ENCODE results near the gene TRMT1L.

Gene TRMT1L

GRCh38 chr1:185083818-185084217, 72.9 kb downstream of the TRMT1L start:
- H3K9me3 ChIP-seq (ENCODE audit: control insufficient read depth, low read length) = no peaks in the 10 kb centered on the region
- no peak overlapping the region for H3K27ac ChIP-seq (ENCODE audit: low read depth, low read length, severe bottlenecking)
- H3K36me3 ChIP-seq (ENCODE audit: control insufficient read depth, insufficient read depth, low read length) = peaks cover 20% of the 10 kb centered on the region
- no CpG with 5 or more reads among the region's 2 CpGs for WGBS, 2 experiments (ENCODE audit: insufficient coverage in 2 of 2)
- H3K4me1 ChIP-seq (ENCODE audit: control insufficient read depth, insufficient read depth, low read length, poor library complexity, severe bottlenecking) = no peaks in the 10 kb centered on the region
- H3K4me3 ChIP-seq (ENCODE audit: extremely low read depth, insufficient read depth, low read length, poor library complexity, severe bottlenecking) = no peak overlapping the region

DNA sequence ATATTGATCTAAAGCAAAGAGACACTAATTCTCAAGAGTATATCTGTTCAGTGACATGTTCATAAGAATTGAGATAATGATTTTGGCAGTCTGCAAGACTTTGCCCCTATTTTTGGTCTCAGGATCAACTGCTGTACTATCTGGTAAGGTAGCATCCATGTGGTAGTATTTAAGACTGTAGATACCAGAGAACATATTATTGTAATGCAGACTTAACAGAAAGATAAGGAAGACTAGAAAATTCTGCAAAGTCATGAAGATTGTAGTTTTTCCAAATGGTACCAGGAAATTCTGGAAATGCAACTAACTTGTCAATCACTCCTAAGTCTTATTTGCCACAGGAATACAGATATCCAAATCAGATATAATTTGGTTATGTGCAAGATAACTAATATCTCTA, 76.3 kb downstream of the TRMT1L start:
- H3K4me3 ChIP-seq (ENCODE audit: extremely low read depth, insufficient read depth, low read length, poor library complexity, severe bottlenecking) = no peak overlapping the region
- H3K9me3 ChIP-seq (ENCODE audit: control insufficient read depth, low read length) = no peaks in the 10 kb centered on the region
- no peaks in the 10 kb centered on the region for H3K36me3 ChIP-seq (ENCODE audit: control insufficient read depth, insufficient read depth, low read length)
- H3K27ac ChIP-seq (ENCODE audit: low read depth, low read length, severe bottlenecking) = no peak overlapping the region
- no peaks in the 10 kb centered on the region for H3K4me1 ChIP-seq (ENCODE audit: control insufficient read depth, insufficient read depth, low read length, poor library complexity, severe bottlenecking)

- Histone ChIP-seq H3K27ac (ENCODE audit: low read depth, low read length, severe bottlenecking) (no peak overlapping the region), H3K4me3 (ENCODE audit: extremely low read depth, insufficient read depth, low read length, poor library complexity, severe bottlenecking) (no peak overlapping the region), H3K36me3 (ENCODE audit: control insufficient read depth, insufficient read depth, low read length) (no peaks in the 10 kb centered on the region), H3K9me3 (ENCODE audit: control insufficient read depth, low read length) (no peaks in the 10 kb centered on the region), H3K4me1 (ENCODE audit: control insufficient read depth, insufficient read depth, low read length, poor library complexity, severe bottlenecking) (no peaks in the 10 kb centered on the region)
- WGBS, 2 experiments (ENCODE audit: insufficient coverage in 2 of 2) = 100% methylated on average over 1 of the region's 4 CpGs; no CpG with 5 or more reads in 1 of the 2 experiments
These were observed 79.4 kb downstream of the TRMT1L start for GRCh38 chr1:185077374-185077773.

DNA sequence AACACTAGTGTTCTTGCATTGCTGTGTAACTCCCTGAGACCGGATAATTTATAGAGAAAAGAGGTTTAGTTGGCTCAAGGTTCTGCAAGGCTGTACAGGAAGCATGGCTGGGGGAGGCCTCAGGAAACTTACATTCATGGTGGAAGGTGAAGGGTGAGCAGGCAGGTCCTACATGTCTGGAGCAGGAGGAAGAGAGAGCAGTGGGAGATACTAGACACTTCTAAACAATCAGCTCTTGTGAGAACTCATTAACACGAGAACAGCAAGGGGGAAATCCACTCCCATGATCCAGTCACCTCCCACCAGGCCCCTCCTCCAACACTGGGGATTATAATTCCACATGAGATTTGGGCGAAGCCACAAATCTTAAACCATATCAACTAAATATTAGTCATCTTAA, 81.3 kb downstream of the TRMT1L start:
- Histone ChIP-seq H3K4me3 (ENCODE audit: extremely low read depth, insufficient read depth, low read length, poor library complexity, severe bottlenecking) (no peak overlapping the region), H3K36me3 (ENCODE audit: control insufficient read depth, insufficient read depth, low read length) (peaks cover 15% of the 10 kb centered on the region), H3K27ac (ENCODE audit: low read depth, low read length, severe bottlenecking) (no peak overlapping the region), H3K4me1 (ENCODE audit: control insufficient read depth, insufficient read depth, low read length, poor library complexity, severe bottlenecking) (no peaks in the 10 kb centered on the region), H3K9me3 (ENCODE audit: control insufficient read depth, low read length) (no peaks in the 10 kb centered on the region)
- WGBS, 2 experiments (ENCODE audit: insufficient coverage in 2 of 2) = 56 to 73% methylated on average over 1 to 2 of the region's 3 CpGs

DNA sequence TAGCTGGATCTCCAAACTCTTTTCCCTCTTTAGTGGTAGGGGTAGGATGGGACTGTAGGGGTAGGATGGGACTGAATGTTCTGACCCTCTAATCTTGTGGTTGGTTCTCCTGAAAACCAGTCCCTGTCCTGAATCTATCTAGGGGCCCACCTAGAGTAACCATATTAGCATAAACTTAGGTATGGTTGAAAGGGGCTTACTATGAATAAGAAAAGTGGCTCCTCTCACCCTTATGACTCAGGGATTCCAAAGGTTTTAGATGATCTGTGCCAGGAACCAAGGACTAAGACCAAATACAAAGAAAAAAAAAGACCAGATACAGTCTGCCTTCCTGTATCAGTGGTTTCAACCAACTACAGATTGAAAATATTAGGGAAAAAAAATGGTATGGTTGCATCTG, 82.4 kb downstream of the TRMT1L start:
- no peaks in the 10 kb centered on the region for H3K9me3 ChIP-seq (ENCODE audit: control insufficient read depth, low read length)
- peak overlapping the region; percentile 41 for H3K27ac ChIP-seq (ENCODE audit: low read depth, low read length, severe bottlenecking)
- H3K36me3 ChIP-seq (ENCODE audit: control insufficient read depth, insufficient read depth, low read length) = peaks cover 18% of the 10 kb centered on the region
- no peak overlapping the region for H3K4me3 ChIP-seq (ENCODE audit: extremely low read depth, insufficient read depth, low read length, poor library complexity, severe bottlenecking)
- H3K4me1 ChIP-seq (ENCODE audit: control insufficient read depth, insufficient read depth, low read length, poor library complexity, severe bottlenecking) = no peaks in the 10 kb centered on the region

DNA sequence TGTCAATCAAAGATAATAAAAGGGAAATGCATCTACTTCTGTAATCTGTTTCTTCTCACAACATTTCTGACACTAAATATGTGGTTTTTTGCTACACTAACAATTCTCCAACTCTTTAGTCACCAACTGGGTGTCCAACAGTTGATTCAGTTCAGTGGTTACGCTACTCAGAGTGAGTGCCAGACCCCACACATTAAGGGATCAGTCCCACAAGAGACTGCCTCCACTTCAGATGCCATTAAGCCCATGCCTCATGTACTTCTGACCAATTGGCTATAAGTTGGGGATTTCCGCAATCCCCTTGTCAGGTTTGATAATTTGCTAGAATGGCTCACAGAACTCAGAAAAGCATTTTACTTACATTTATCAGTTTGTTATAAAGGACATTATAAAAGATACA, 83.0 kb downstream of the TRMT1L start:
- H3K36me3 ChIP-seq (ENCODE audit: control insufficient read depth, insufficient read depth, low read length) = peaks cover 24% of the 10 kb centered on the region
- no peak overlapping the region for H3K4me3 ChIP-seq (ENCODE audit: extremely low read depth, insufficient read depth, low read length, poor library complexity, severe bottlenecking)
- 100% methylated on average over 1 of the region's 2 CpGs; no CpG with 5 or more reads in 1 of the 2 experiments for WGBS, 2 experiments (ENCODE audit: insufficient coverage in 2 of 2)
- peak overlapping the region; percentile 41 for H3K27ac ChIP-seq (ENCODE audit: low read depth, low read length, severe bottlenecking)
- no peaks in the 10 kb centered on the region for H3K9me3 ChIP-seq (ENCODE audit: control insufficient read depth, low read length)
- no peaks in the 10 kb centered on the region for H3K4me1 ChIP-seq (ENCODE audit: control insufficient read depth, insufficient read depth, low read length, poor library complexity, severe bottlenecking)

DNA sequence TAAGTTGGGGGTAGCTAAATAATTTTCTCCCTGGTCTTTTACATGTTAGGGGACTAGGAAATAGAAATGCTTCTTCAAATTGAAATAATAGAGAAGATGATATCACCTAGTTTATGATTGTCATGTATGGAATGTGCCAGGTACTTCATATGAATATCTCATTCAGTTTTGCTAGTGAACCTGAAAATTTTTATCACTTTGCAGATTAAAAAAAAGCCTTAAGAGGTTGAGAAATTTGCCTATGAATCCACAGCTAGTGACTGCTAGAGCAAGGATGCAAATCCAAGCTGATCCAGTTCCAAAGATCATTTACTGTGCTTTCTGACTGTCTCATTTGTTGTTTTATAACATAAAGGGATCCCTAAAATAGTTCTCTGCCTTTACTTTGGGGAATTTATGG, 86.7 kb downstream of the TRMT1L start:
- Histone ChIP-seq H3K36me3 (ENCODE audit: control insufficient read depth, insufficient read depth, low read length) (peaks cover 41% of the 10 kb centered on the region), H3K4me1 (ENCODE audit: control insufficient read depth, insufficient read depth, low read length, poor library complexity, severe bottlenecking) (no peaks in the 10 kb centered on the region), H3K27ac (ENCODE audit: low read depth, low read length, severe bottlenecking) (no peak overlapping the region), H3K4me3 (ENCODE audit: extremely low read depth, insufficient read depth, low read length, poor library complexity, severe bottlenecking) (no peak overlapping the region), H3K9me3 (ENCODE audit: control insufficient read depth, low read length) (no peaks in the 10 kb centered on the region)

GRCh38 chr1:185069202-185069772, 87.5 kb downstream of the TRMT1L start:
- 100% methylated on average over 2 of the region's 4 CpGs; no CpG with 5 or more reads in 1 of the 2 experiments for whole genome bisulfite sequencing, 2 experiments (ENCODE audit: insufficient coverage in 2 of 2)
- Histone ChIP-seq H3K9me3 (ENCODE audit: control insufficient read depth, low read length) (no peaks in the 10 kb centered on the region), H3K4me3 (ENCODE audit: extremely low read depth, insufficient read depth, low read length, poor library complexity, severe bottlenecking) (no peak overlapping the region), H3K36me3 (ENCODE audit: control insufficient read depth, insufficient read depth, low read length) (peaks cover 45% of the 10 kb centered on the region), H3K27ac (ENCODE audit: low read depth, low read length, severe bottlenecking) (no peak overlapping the region), H3K4me1 (ENCODE audit: control insufficient read depth, insufficient read depth, low read length, poor library complexity, severe bottlenecking) (no peaks in the 10 kb centered on the region)

DNA sequence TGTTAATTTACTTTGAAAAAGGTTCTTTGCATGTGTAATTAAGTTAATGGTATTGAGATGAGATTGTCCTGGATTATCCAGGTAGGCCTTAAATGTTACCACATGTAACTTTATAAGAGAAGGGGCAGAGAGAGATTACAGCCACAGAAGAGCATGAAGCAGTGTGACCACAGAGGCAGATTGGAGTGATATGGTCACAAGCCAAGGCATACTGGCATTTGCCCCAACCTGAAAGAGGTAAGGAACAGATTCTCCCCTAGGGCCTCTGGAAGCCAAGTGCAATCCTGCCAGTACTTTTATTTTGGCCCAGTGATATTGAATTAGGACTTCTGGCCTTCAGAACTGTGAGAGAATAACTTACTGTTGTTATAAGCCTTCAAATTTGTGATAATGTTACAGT, 88.4 kb downstream of the TRMT1L start:
- Histone ChIP-seq H3K9me3 (ENCODE audit: control insufficient read depth, low read length) (peaks cover 2% of the 10 kb centered on the region), H3K36me3 (ENCODE audit: control insufficient read depth, insufficient read depth, low read length) (peaks cover 51% of the 10 kb centered on the region), H3K4me3 (ENCODE audit: extremely low read depth, insufficient read depth, low read length, poor library complexity, severe bottlenecking) (no peak overlapping the region), H3K4me1 (ENCODE audit: control insufficient read depth, insufficient read depth, low read length, poor library complexity, severe bottlenecking) (no peaks in the 10 kb centered on the region), H3K27ac (ENCODE audit: low read depth, low read length, severe bottlenecking) (no peak overlapping the region)

Measured in mesodermal cell (in vitro differentiated cells).